ENCODE results near the gene SLC6A8.

GRCh38 chrX:153738056-153738605 lies 50.4 kb downstream of the SLC6A8 start:
- TF ChIP-seq CREB1 (IDR thresholded peaks at IDR 0.05; ENCODE audit: low read depth) (no peak), USF1 (IDR thresholded peaks at IDR 0.05) (no peak), CEBPB (IDR thresholded peaks at IDR 0.05) (no peak), RAD21 (IDR thresholded peaks at IDR 0.05; ENCODE audit: low read depth) (no peak), NFIC (IDR thresholded peaks at IDR 0.05) (no peak), TAF1 (IDR thresholded peaks at IDR 0.05; ENCODE audit: low read depth) (no peak)

All from Ishikawa (cell line).